ENCODE measurements around the gene FRMD4A. TPM values are rescaled to one million over a fixed set of nuclear protein-coding genes. Genes with fewer than 3 reads are reported as not detected.

FRMD4A gene
- total and polyA plus RNA-seq, 2 of the 4 experiments (the other 2 are of a cell fraction) = 30.3 to 68.8 TPM

DNA sequence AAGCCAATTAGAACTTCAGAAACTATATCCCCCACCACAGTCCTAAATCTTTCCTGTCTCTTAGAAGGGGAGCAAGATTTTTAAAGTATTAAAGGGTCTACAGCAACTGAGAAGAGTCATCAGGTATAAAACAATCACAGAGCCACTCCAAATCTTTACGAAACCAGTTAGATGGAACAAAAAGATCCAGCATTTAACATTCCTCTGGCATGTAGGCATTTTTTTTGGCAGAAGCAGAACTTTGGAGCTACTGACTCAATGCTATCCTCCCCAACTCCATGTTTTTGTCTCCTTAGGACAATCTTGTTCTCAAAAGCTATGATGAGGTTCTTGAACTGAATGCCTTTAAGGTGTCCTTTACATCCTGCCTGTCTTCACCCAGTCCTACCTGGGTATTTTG, 410.7 kb downstream of the FRMD4A start:
- Histone ChIP-seq H2BK120ac (ENCODE audit: low read depth, low read length) (peak overlapping the region; percentile 56; the same call in 1 of the 2 replicates), H3K4me3 (ENCODE audit: insufficient read depth, low read depth, low read length) (no peak overlapping the region), H3K56ac (ENCODE audit: extremely low read depth, insufficient read depth, low read length) (no peak overlapping the region), H3K9me1 (ENCODE audit: insufficient read depth, low read length) (peaks cover 9% of the 10 kb centered on the region), H2BK5ac (ENCODE audit: low read depth, low read length, poor library complexity, severe bottlenecking) (no peak overlapping the region), H3K9me3 (ENCODE audit: control insufficient read depth, insufficient read depth, low read length) (no peaks in the 10 kb centered on the region), H3K4me1 (ENCODE audit: control insufficient read depth, insufficient read depth, low read length) (peaks cover 11% of the 10 kb centered on the region), H3K14ac (replicated peaks; ENCODE audit: low read depth, low read length) (no peak overlapping the region), H3K79me1 (ENCODE audit: low read depth in 1 of 2, low read length in 2 of 2) (peaks cover 0 to 29% of the 10 kb centered on the region in 2 experiments; a peak in 2 of 4 replicates), H4K5ac (ENCODE audit: low read depth, low read length) (no peak overlapping the region), H3K9ac (ENCODE audit: low read depth, low read length) (no peak overlapping the region), H3K4ac (ENCODE audit: low read depth, low read length) (no peak overlapping the region), H3K36me3 (ENCODE audit: control insufficient read depth, insufficient read depth, low read length) (no peaks in the 10 kb centered on the region), H4K8ac (ENCODE audit: low read depth in 2 of 2, low read length in 2 of 2) (no peak overlapping the region), H3K27ac (ENCODE audit: insufficient read depth, low read length) (no peak overlapping the region), H3K18ac (ENCODE audit: low read depth, low read length) (no peak overlapping the region; the same call in 1 of the 2 replicates), H4K20me1 (ENCODE audit: insufficient read depth, low read length) (no peaks in the 10 kb centered on the region), H3K4me2 (ENCODE audit: low read depth, low read length) (no peak overlapping the region), H2BK20ac (ENCODE audit: low read depth, low read length) (no peak overlapping the region), H3K27me3 (ENCODE audit: control insufficient read depth, insufficient read depth, low read length) (no peaks in the 10 kb centered on the region), H2AFZ (replicated peaks; ENCODE audit: low read length, poor library complexity) (no peak overlapping the region), H3K23ac (ENCODE audit: low read depth, low read length) (peak overlapping the region; percentile 26; the same call in 1 of the 2 replicates), H4K91ac (ENCODE audit: insufficient read depth, low read depth, low read length) (no peak overlapping the region), H2AK9ac (replicated peaks; ENCODE audit: low read depth, low read length, poor library complexity) (no peak overlapping the region), H2AK5ac (ENCODE audit: low read depth, low read length) (no peak overlapping the region), H2BK15ac (ENCODE audit: low read depth, low read length) (no peak overlapping the region; the same call in 2 of the 3 replicates)
- in situ Hi-C loops (cut with MboI; ENCODE audit: low sequenced_read_pairs) = no loop called here
- no peak for ATAC-seq (ENCODE audit: low read depth)
- peak; percentile 10 for DNase-seq
- BruUV-seq (replicated peaks) = no TSS peak
- 100% methylated on average over 1 of the region's 1 CpG; no CpG with 5 or more reads in 1 of the 2 experiments for WGBS, 2 experiments (ENCODE audit: extremely low coverage in 2 of 2, insufficient read length in 1 of 2)
- dilution Hi-C loops (cut with HindIII; ENCODE audit: low sequenced_read_pairs, unreplicated experiment) = no loop called here
- intact Hi-C loops (cut with micrococcal nuclease) = no loop called here
- POLR2A ChIA-PET (ENCODE audit: unreplicated experiment) = interaction anchor here (0.6 kb wide), 1 partner anchor 485 kb away, joined by 3 read pairs; no protein-coding TSS in a partner anchor
- no peak for TF ChIP-seq SMC3 (IDR thresholded peaks at IDR 0.05; ENCODE audit: low read depth, low read length)
- TF ChIP-seq RFX5 (IDR thresholded peaks at IDR 0.05; ENCODE audit: low read depth, low read length) = no peak
- TF ChIP-seq MAFK (IDR thresholded peaks at IDR 0.05; ENCODE audit: low read depth, low read length) = no peak
- no peak for TF ChIP-seq BHLHE40 (IDR thresholded peaks at IDR 0.05; ENCODE audit: low read depth, low read length)
- no peak for TF ChIP-seq NFE2L2 (IDR thresholded peaks at IDR 0.05; ENCODE audit: low read depth, low read length)
- TF ChIP-seq CEBPB (IDR thresholded peaks at IDR 0.05; ENCODE audit: low read depth, low read length) = no peak
- TF ChIP-seq MAZ (IDR thresholded peaks at IDR 0.05; ENCODE audit: borderline replicate concordance, low read depth, low read length) = no peak
- TF ChIP-seq POLR2A (IDR thresholded peaks at IDR 0.05; ENCODE audit: low read depth, low read length) = no peak
- TF ChIP-seq, protein P1, sequence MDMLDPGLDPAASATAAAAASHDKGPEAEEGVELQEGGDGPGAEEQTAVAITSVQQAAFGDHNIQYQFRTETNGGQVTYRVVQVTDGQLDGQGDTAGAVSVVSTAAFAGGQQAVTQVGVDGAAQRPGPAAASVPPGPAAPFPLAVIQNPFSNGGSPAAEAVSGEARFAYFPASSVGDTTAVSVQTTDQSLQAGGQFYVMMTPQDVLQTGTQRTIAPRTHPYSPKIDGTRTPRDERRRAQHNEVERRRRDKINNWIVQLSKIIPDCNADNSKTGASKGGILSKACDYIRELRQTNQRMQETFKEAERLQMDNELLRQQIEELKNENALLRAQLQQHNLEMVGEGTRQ (IDR thresholded peaks at IDR 0.05; ENCODE audit: low read depth, low read length) = no peak
- no peak for TF ChIP-seq CHD1 (IDR thresholded peaks at IDR 0.05; ENCODE audit: low read depth, low read length)
- CTCF ChIA-PET = no interaction called here

All from IMR-90 (cell line).